NT2/D1 (cell line): ENCODE measurements around the gene SCTR.

Experiments
- DNase-seq: peaks from one replicate; pipeline ENCODE4 v3.0.0-alpha.2; 2011; ENCODE audit warnings: low read depth, low spot score
- H3K27me3 ChIP-seq: 2 replicates; pipeline ENCODE4 v1.6.0; 2011; ENCODE audit warnings: mild to moderate bottlenecking; ENCODE audit not compliant: insufficient read length, insufficient read depth
- H3K36me3 ChIP-seq: 2 replicates; pipeline ENCODE4 v1.6.1; 2011; ENCODE audit warnings: mild to moderate bottlenecking, low read length, mixed read lengths; ENCODE audit not compliant: insufficient read depth, insufficient read length
- H3K4me1 ChIP-seq: 2 replicates; pipeline ENCODE4 v1.5.1; 2011; ENCODE audit not compliant: insufficient read depth, insufficient read length
- H3K4me3 ChIP-seq: 2 replicates; pipeline ENCODE4 v1.5.1; 2011; ENCODE audit warnings: low read depth; ENCODE audit not compliant: insufficient read length
- H3K9ac ChIP-seq: 2 replicates; pipeline ENCODE4 v1.6.0; 2011; ENCODE audit warnings: low read depth; ENCODE audit not compliant: insufficient read length
- H3K9me3 ChIP-seq: 2 replicates; pipeline ENCODE4 v1.5.1; 2011; ENCODE audit warnings: mild to moderate bottlenecking, low read length; ENCODE audit not compliant: insufficient read depth
- SUZ12 ChIP-seq: IDR thresholded peaks from 2 replicates; pipeline ENCODE4 v1.6.1; 2011; ENCODE audit not compliant: insufficient read length, insufficient read depth; ENCODE audit errors: extremely low read depth
- YY1 ChIP-seq: IDR thresholded peaks from 2 replicates; pipeline ENCODE4 v1.6.1; 2011; ENCODE audit not compliant: insufficient read length, insufficient read depth
- ZNF274 ChIP-seq: IDR thresholded peaks from 2 replicates; pipeline ENCODE4 v1.6.1; 2011; ENCODE audit warnings: mild to moderate bottlenecking, low read depth, low read length

The SCTR gene

DNA sequence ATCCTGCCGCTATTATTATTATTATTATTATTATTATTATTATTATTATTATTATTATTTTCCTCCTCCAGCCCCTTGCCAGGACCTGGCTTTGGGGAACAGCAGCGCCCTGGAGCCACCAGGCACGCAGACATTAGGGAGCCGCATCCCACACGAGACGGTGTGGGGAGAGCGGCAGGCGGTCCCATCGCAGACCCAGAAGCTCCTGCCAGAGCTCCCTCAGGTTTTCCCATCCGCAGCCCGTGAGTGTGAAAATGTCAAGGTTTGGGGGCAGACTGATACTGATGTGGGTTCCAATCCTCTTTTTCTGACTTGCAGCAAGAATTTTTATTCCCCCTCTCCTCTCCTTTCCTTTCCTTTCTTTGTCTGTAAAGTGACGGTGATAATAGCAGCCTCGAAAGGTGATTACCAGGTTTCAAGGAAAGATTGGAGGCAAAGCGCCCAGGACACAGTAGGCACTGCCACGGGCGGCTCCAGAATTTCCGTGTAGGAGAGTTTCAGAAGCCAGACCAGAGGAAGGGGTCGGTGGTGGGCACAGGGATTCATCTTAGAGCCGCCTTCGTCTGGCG, 816 bp downstream of the SCTR start:
- Histone ChIP-seq H3K4me1 (no peaks in the 10 kb centered on the region), H3K9ac (peak overlapping the region; percentile 68), H3K9me3 (peaks cover 1% of the 10 kb centered on the region; the same call in 1 of the 2 replicates), H3K36me3 (no peaks in the 10 kb centered on the region), H3K27me3 (peaks cover 61% of the 10 kb centered on the region), H3K4me3 (peak overlapping the region; percentile 52)
- no peak for TF ChIP-seq ZNF274
- no peak for TF ChIP-seq YY1
- no peak for TF ChIP-seq SUZ12
- no peak for DNase-seq

GRCh38 chr2:119522671-119523070, 1.6 kb downstream of the SCTR start:
- TF ChIP-seq ZNF274 = no peak
- H3K36me3 ChIP-seq = no peaks in the 10 kb centered on the region
- peaks cover 61% of the 10 kb centered on the region for H3K27me3 ChIP-seq
- H3K4me1 ChIP-seq = peaks cover 3% of the 10 kb centered on the region
- peaks cover 5% of the 10 kb centered on the region; the same call in 1 of the 2 replicates for H3K9me3 ChIP-seq
- no peak overlapping the region for H3K4me3 ChIP-seq
- no peak overlapping the region for H3K9ac ChIP-seq
- no peak for DNase-seq

DNA sequence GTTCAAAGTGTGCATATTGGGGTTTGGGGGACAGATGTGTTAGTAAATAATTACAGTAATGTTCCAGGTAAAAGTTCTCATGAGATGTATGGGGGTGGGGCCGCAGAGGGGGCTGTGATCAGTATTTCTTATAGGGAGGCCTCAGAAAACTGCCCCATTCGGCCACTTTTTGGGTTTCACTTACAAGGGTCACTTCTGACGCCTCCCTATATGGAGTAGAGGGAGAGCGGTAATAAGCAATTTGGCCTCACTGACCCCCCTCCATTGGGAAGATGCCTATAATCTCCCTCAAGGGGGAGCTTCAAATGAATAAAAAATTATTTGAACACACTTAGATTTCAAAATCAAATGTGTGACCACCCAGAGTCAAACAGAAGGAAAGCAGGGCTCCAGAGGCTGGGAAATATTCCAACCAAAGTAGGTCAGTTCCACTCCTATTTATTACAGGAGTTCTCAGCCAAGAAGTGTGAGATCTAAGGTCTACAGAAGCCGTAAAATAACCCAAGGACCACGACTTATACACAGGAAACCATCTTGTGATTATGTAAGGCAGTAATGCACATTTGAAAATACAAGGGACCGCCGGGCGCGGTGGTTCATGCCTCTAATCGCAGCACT, 2.7 kb downstream of the SCTR start:
- peaks cover 5% of the 10 kb centered on the region; the same call in 1 of the 2 replicates for H3K9me3 ChIP-seq
- no peaks in the 10 kb centered on the region for H3K36me3 ChIP-seq
- H3K9ac ChIP-seq = no peak overlapping the region
- DNase-seq = no peak
- H3K4me3 ChIP-seq = no peak overlapping the region
- TF ChIP-seq SUZ12 = no peak
- TF ChIP-seq ZNF274 = no peak
- TF ChIP-seq YY1 = no peak
- peaks cover 4% of the 10 kb centered on the region for H3K4me1 ChIP-seq
- H3K27me3 ChIP-seq = peaks cover 61% of the 10 kb centered on the region

DNA sequence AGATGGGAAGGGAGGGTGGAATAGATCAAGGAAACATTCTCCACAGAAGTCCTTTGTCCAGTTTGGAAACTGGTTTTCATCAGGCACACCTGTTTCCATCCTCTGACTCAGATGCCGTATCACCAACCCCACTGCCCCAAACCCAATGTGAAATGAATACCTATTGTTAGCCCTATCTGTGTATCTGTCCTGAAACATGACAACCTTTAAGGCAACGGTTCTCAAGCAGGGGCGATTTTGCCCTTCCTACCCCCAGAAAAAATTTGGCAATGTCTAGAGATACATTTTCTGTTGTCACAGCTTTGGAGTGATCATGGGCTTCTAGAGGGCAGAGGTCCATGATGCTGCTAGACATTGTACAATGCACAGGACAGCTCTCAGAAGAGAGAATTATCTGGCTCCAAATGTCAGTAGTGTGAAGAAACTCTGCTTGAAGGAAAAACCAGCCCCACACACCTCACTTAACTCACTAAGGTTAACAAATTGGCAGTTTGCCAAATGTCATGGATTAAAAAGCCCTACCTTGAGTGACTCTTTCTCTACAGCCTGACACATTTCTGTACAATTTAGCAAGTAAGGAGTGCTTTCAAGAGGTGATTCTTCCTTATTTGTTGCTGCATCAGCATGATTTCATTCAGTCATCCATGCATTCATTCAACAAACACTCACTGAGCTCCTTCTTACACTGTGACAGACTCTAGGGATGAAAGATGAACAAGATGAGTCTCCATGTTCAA, 3.4 kb downstream of the SCTR start:
- Histone ChIP-seq H3K9me3 (peaks cover 5% of the 10 kb centered on the region; the same call in 1 of the 2 replicates), H3K9ac (no peak overlapping the region), H3K4me1 (peaks cover 4% of the 10 kb centered on the region), H3K4me3 (no peak overlapping the region), H3K36me3 (no peaks in the 10 kb centered on the region), H3K27me3 (peaks cover 59% of the 10 kb centered on the region)
- TF ChIP-seq SUZ12 = no peak
- TF ChIP-seq YY1 = no peak
- no peak for TF ChIP-seq ZNF274
- no peak for DNase-seq

DNA sequence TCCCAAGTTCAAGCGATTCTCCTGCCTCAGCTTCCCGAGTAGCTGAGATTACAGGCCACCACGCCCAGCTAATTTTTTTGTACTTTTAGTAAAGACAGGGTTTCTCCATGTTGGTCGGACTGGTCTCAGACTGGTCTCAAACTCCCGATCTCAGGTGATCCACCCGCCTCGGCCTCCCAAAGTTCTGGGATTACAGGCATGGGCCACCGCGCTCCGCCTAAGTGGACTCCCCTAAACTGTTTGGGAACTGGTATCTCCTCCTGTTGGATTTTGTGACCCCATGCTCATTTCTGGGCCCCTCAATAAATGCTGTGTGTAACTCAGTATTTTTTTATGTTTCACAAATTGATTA, 5.2 kb downstream of the SCTR start:
- no peak for TF ChIP-seq SUZ12
- no peak for TF ChIP-seq YY1
- no peak for TF ChIP-seq ZNF274
- Histone ChIP-seq H3K9ac (no peak overlapping the region), H3K27me3 (peaks cover 41% of the 10 kb centered on the region), H3K4me3 (no peak overlapping the region), H3K9me3 (peaks cover 5% of the 10 kb centered on the region; the same call in 1 of the 2 replicates), H3K36me3 (no peaks in the 10 kb centered on the region), H3K4me1 (peaks cover 4% of the 10 kb centered on the region)
- no peak for DNase-seq

DNA sequence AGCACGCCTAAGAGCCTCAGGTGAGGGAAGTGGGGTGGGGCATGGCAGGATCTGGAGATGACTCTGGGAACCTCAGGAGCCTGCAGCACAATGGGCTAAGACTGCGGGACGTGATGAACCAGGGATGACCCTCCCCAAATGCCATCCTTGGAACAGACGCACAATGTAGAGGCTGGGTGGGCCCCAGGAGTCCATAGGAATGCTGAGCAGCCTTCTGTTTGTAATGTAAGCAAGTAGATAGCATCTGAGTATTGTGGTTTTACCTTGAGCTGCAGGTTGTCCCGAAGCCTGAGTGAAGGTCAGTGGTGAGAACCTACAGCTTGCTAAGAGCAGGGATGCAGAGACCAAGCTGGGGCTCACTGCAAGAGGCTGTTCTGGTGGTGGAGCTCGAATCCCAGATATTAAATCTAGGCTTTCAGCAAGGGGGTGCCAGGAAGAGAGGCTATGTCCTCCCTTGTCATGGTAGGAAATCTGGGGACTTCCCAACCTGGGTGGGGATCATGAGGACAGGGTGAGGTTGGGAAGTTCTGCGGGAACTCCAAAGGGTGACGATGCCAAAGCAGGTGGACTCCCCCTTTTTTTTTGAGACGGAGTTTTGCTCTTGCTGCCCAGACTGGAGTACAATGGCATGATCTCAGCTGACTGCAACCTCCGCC, 5.8 kb downstream of the SCTR start:
- no peak for TF ChIP-seq ZNF274
- no peak for DNase-seq
- Histone ChIP-seq H3K4me3 (no peak overlapping the region), H3K9ac (no peak overlapping the region), H3K4me1 (peaks cover 4% of the 10 kb centered on the region), H3K27me3 (peaks cover 36% of the 10 kb centered on the region), H3K36me3 (no peaks in the 10 kb centered on the region), H3K9me3 (peaks cover 5% of the 10 kb centered on the region; the same call in 1 of the 2 replicates)

- no peak for TF ChIP-seq ZNF274
- TF ChIP-seq YY1 = no peak
- TF ChIP-seq SUZ12 = no peak
- peak; percentile 38 for DNase-seq
- H3K36me3 ChIP-seq = no peaks in the 10 kb centered on the region
- peaks cover 25% of the 10 kb centered on the region for H3K27me3 ChIP-seq
- no peak overlapping the region for H3K4me3 ChIP-seq
- H3K4me1 ChIP-seq = peaks cover 4% of the 10 kb centered on the region
- peaks cover 5% of the 10 kb centered on the region; the same call in 1 of the 2 replicates for H3K9me3 ChIP-seq
- H3K9ac ChIP-seq = no peak overlapping the region
These were observed 6.8 kb downstream of the SCTR start for GRCh38 chr2:119517433-119517832.
